Prostate gland (tissue), 2 donors: ENCODE results near the gene NEDD8. TPM values are rescaled to one million over a fixed set of nuclear protein-coding genes. Genes with fewer than 3 reads are reported as not detected.

Source experiments
- DNase-seq: peaks from one replicate; pipeline ENCODE4 v3.0.0-alpha.2; 2019; ENCODE audit warnings: low spot score
- H3K27ac ChIP-seq, 2 donors: fragments of 200-600 bp; sonication (generic); 2 replicates each; pipeline ENCODE4 v1.5.1; 2017 to 2019
- H3K27me3 ChIP-seq: fragments of 200-600 bp; sonication (generic); replicated peaks from 2 replicates; pipeline ENCODE4 v1.5.1; 2019; ENCODE audit not compliant: insufficient read depth
- H3K36me3 ChIP-seq, 2 donors: fragments of 200-600 bp; sonication (generic); 1 replicate in 1 of 2; 2 replicates in 1 of 2; pipeline versions ENCODE4 v1.5.1 to v1.8.1; 2017 to 2019
- H3K4me1 ChIP-seq: fragments of 200-600 bp; sonication (generic); replicated peaks from 2 replicates; pipeline ENCODE4 v1.5.1; 2019
- H3K4me3 ChIP-seq, 2 donors: fragments of 200-600 bp; sonication (generic); 2 replicates each; pipeline ENCODE4 v1.5.1; 2017 to 2019
- H3K9me3 ChIP-seq: fragments of 200-600 bp; sonication (generic); 2 replicates; pipeline ENCODE4 v1.5.1; 2017
- POLR2A ChIP-seq: fragments of 450-650 bp; IDR thresholded peaks from one replicate; pipeline ENCODE4 v1.6.1; 2016; ENCODE audit warnings: antibody characterized with exemption, mild to moderate bottlenecking
- POLR2AphosphoS5 ChIP-seq: sonication (generic); formaldehyde crosslinking; IDR thresholded peaks from one replicate; pipeline ENCODE4 v1.6.1; 2017; ENCODE audit warnings: antibody characterized with exemption
- WGBS: methylation state at CpG from one replicate; pipeline ENCODE4 v1.1.5; 2018; 5-methylcytosine and 5-hydroxymethylcytosine counted together
- intact Hi-C: fragments of 100-400 bp; cut with DNase I; formaldehyde crosslinking; loops from one replicate; pipeline ENCODE4 v1.14.2; 2022
- total RNA-seq, 2 donors: library from RNA; depleted of rRNA; stranded (reverse); fragments of >200 nt; gene quantifications; one replicate each; pipeline ENCODE4 v1.1.0, GENCODE V29; 2016
- TF ChIP-seq, protein P1 (sequence below), 4 experiments: fragments of 200-600 bp in 2 of 4; fragments of 450-650 bp in 2 of 4; sonication (generic) in 2 of 4; IDR thresholded peaks; 1 replicate in 3 of 4; 2 replicates in 1 of 4; pipeline ENCODE4 v1.5.1; 2016 to 2019; ENCODE audit warnings: antibody characterized with exemption in 4 of 4, mild to moderate bottlenecking in 2 of 4, moderate library complexity in 2 of 4

The NEDD8 gene
- total RNA-seq, 2 donors from 2014 or later: 114 to 185 TPM

DNA sequence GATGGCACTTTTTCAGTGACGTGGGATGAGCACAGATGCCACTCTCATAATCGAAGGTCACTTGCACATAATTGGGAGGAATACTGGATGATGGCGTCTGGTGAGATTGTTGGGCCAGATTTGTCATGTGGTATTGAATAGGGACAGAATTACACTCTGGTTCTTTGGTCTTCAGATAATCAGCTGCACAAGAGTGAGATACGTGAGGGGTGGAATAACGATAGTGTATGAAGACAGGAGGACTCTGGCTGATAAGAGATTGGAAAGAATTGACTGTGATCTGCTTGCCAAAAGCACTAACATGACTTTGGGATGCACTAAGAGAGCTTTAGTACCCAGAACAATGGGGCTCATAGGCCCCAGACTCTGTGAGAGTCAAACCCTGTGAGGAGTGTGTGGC lies 46.3 kb upstream of the NEDD8 start:
- Histone ChIP-seq H3K27ac (no peak overlapping the region), H3K4me3 (no peak overlapping the region), H3K4me1 (no peaks in the 10 kb centered on the region), H3K36me3 (no peaks in the 10 kb centered on the region), H3K27me3 (no peaks in the 10 kb centered on the region), H3K9me3 (no peaks in the 10 kb centered on the region)
- TF ChIP-seq POLR2A (no peak), POLR2AphosphoS5 (no peak)
- TF ChIP-seq, protein P1, sequence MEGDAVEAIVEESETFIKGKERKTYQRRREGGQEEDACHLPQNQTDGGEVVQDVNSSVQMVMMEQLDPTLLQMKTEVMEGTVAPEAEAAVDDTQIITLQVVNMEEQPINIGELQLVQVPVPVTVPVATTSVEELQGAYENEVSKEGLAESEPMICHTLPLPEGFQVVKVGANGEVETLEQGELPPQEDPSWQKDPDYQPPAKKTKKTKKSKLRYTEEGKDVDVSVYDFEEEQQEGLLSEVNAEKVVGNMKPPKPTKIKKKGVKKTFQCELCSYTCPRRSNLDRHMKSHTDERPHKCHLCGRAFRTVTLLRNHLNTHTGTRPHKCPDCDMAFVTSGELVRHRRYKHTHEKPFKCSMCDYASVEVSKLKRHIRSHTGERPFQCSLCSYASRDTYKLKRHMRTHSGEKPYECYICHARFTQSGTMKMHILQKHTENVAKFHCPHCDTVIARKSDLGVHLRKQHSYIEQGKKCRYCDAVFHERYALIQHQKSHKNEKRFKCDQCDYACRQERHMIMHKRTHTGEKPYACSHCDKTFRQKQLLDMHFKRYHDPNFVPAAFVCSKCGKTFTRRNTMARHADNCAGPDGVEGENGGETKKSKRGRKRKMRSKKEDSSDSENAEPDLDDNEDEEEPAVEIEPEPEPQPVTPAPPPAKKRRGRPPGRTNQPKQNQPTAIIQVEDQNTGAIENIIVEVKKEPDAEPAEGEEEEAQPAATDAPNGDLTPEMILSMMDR (IDR thresholded peaks at IDR 0.05): no peak
- intact Hi-C loops: no loop called here
- 91% methylated on average over 5 of the region's 5 CpGs for WGBS
- no peak for DNase-seq

- Histone ChIP-seq H3K9me3 (no peaks in the 10 kb centered on the region), H3K4me1 (no peaks in the 10 kb centered on the region), H3K27ac (no peak overlapping the region), H3K27me3 (no peaks in the 10 kb centered on the region), H3K36me3 (no peaks in the 10 kb centered on the region), H3K4me3 (no peak overlapping the region)
- intact Hi-C loops: no loop called here
- no peak for DNase-seq
- 83% methylated on average over 11 of the region's 11 CpGs for WGBS
- TF ChIP-seq, protein P1 (IDR thresholded peaks at IDR 0.05): no peak
- no peak for TF ChIP-seq POLR2AphosphoS5
Observed at GRCh38 chr14:24277606-24278321, 45.6 kb upstream of the NEDD8 start.

- Histone ChIP-seq H3K9me3 (no peaks in the 10 kb centered on the region), H3K27me3 (no peaks in the 10 kb centered on the region), H3K4me1 (no peaks in the 10 kb centered on the region), H3K36me3 (no peaks in the 10 kb centered on the region), H3K27ac (no peak overlapping the region), H3K4me3 (no peak overlapping the region)
- intact Hi-C loops: no loop called here
- no peak for DNase-seq
- TF ChIP-seq POLR2A (no peak), POLR2AphosphoS5 (no peak)
- TF ChIP-seq, protein P1 (IDR thresholded peaks at IDR 0.05): no peak
- 92% methylated on average over 6 of the region's 6 CpGs for WGBS
Observed at GRCh38 chr14:24277071-24277470, 44.9 kb upstream of the NEDD8 start.

DNA sequence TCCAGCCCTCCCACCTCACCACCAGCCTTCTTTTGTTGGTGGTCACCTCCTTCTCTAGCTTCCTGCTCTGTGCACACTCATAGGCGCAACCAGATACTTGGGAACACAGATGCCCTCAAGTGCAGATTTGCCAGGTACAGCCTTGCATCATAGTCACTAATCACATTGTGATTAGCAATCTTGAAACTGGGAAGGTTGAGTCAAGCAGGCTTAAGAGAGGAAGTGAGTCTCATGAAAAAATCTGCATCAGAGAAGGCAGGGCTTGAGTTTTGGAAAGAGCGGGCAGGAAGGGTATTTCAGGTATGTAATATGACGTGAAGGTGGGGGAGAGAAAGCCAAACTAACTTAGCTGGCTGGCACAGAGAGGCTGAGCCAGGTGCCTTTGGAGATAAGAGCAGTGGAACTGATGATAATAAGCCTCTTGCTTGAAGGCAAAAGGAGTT lies 42.0 kb upstream of the NEDD8 start:
- Histone ChIP-seq H3K4me3 (no peak overlapping the region), H3K27ac (no peak overlapping the region), H3K27me3 (no peaks in the 10 kb centered on the region), H3K36me3 (no peaks in the 10 kb centered on the region), H3K4me1 (no peaks in the 10 kb centered on the region), H3K9me3 (no peaks in the 10 kb centered on the region)
- no peak for DNase-seq
- TF ChIP-seq, protein P1 (IDR thresholded peaks at IDR 0.05): no peak
- TF ChIP-seq POLR2AphosphoS5: peak; percentile 4
- peak; percentile 31 for TF ChIP-seq POLR2A
- WGBS: 75% methylated on average over 3 of the region's 3 CpGs
- intact Hi-C loops: no loop called here

GRCh38 chr14:24273422-24273998 lies 41.3 kb upstream of the NEDD8 start:
- no peak overlapping the region for H3K27ac ChIP-seq
- H3K9me3 ChIP-seq: no peaks in the 10 kb centered on the region
- H3K27me3 ChIP-seq: no peaks in the 10 kb centered on the region
- no peak for DNase-seq
- WGBS: 91% methylated on average over 3 of the region's 3 CpGs
- H3K4me3 ChIP-seq: no peak overlapping the region
- H3K4me1 ChIP-seq: no peaks in the 10 kb centered on the region
- TF ChIP-seq POLR2A (no peak), POLR2AphosphoS5 (no peak)
- TF ChIP-seq, protein P1 (IDR thresholded peaks at IDR 0.05): no peak
- intact Hi-C loops: no loop called here
- no peaks in the 10 kb centered on the region for H3K36me3 ChIP-seq
